Measurements from ENCODE around the gene NBPF19.
"Not testable (repeated sequence)": the region's sequence is repeated elsewhere in the genome, so short reads cannot be mapped to it uniquely, and the experiment has no call there.

NBPF19 gene, protein sequence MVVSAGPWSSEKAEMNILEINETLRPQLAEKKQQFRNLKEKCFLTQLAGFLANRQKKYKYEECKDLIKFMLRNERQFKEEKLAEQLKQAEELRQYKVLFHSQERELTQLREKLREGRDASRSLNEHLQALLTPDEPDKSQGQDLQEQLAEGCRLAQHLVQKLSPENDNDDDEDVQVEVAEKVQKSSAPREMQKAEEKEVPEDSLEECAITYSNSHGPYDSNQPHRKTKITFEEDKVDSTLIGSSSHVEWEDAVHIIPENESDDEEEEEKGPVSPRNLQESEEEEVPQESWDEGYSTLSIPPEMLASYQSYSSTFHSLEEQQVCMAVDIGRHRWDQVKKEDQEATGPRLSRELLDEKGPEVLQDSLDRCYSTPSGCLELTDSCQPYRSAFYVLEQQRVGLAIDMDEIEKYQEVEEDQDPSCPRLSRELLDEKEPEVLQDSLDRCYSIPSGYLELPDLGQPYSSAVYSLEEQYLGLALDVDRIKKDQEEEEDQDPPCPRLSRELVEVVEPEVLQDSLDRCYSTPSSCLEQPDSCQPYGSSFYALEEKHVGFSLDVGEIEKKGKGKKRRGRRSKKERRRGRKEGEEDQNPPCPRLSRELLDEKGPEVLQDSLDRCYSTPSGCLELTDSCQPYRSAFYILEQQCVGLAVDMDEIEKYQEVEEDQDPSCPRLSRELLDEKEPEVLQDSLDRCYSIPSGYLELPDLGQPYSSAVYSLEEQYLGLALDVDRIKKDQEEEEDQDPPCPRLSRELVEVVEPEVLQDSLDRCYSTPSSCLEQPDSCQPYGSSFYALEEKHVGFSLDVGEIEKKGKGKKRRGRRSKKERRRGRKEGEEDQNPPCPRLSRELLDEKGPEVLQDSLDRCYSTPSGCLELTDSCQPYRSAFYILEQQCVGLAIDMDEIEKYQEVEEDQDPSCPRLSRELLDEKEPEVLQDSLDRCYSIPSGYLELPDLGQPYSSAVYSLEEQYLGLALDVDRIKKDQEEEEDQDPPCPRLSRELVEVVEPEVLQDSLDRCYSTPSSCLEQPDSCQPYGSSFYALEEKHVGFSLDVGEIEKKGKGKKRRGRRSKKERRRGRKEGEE (N-terminal part only)

DNA sequence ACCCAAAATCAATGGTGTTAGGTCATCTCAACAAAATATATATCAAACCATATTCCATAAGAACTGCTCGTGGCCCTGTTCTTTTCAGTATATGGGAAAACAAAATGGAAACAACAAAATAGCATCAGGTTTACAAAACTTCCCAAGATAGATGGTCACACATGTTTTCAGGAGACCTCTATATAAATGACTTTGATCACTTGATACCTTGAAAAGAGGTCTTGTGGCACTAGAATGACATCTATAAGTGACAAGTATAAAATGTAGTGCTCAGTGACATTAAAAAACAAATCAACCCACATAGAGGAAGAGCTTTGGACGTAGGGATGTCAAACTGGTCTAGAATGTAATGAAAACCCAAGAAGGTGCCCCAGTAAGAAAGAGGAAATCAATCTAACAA is at the start of gene NBPF19:
TSS of gene NBPF19 (plus strand) at position 301 of the 400 bp plus-strand sequence. CDS start 888 bp downstream, outside the sequence.
- H3K4me3 ChIP-seq (ENCODE audit: low read depth, low read length); H3K36me3 ChIP-seq (ENCODE audit: control insufficient read depth, insufficient read depth, low read length); H3K27me3 ChIP-seq (ENCODE audit: control insufficient read depth, insufficient read depth, low read length); H3K4me1 ChIP-seq (ENCODE audit: control insufficient read depth, insufficient read depth, low read length); H3K9me3 ChIP-seq (ENCODE audit: control insufficient read depth, insufficient read depth, low read length); H3K9ac ChIP-seq (ENCODE audit: low read depth, low read length): not testable (repeated sequence)

DNA sequence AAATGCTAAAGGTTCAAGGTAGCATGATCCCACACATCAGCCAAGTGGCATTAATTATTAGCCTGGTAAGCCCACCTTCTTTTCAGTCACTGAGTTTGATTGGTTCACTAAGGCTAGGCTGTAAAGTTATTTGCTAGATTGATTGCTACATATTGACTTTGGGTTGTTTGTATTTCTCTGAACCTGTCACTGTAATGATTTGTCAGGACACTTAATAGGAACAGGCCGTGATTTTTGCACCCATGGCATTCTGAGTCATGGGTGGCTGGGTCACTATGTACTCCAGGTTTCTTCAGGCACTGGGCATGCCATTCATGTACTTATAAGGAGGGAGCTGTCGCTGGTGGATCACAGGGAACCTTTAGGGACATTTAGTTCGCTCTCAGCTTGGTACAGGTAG is 46.5 kb upstream of the NBPF19 start:
- H3K4me3 ChIP-seq (ENCODE audit: low read depth, low read length); H3K9ac ChIP-seq (ENCODE audit: low read depth, low read length); H3K4me1 ChIP-seq (ENCODE audit: control insufficient read depth, insufficient read depth, low read length); H3K36me3 ChIP-seq (ENCODE audit: control insufficient read depth, insufficient read depth, low read length); H3K27me3 ChIP-seq (ENCODE audit: control insufficient read depth, insufficient read depth, low read length); H3K9me3 ChIP-seq (ENCODE audit: control insufficient read depth, insufficient read depth, low read length): not testable (repeated sequence)

DNA sequence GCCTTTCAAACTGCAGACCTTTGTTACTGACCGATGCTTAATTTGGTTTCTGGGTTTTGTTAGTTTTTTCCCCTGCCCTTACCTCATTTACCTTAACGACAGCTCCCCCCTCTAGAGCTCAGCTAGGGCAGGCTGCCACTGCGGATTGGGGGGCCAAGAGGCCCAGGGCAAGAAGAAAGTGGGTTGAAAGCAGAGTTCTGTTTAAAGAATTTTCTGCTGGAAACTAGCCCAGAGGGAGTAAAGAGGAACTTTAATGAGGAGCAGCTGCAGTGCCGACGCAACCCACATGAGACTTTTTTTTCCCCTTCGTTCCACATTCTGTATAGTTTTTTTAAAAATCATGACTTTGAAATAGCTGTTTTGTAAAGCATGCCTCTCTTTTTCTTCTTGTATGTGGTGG is 29.4 kb upstream of the NBPF19 start:
- H3K9me3 ChIP-seq (ENCODE audit: control insufficient read depth, insufficient read depth, low read length); H3K9ac ChIP-seq (ENCODE audit: low read depth, low read length); H3K36me3 ChIP-seq (ENCODE audit: control insufficient read depth, insufficient read depth, low read length); H3K27me3 ChIP-seq (ENCODE audit: control insufficient read depth, insufficient read depth, low read length); H3K4me3 ChIP-seq (ENCODE audit: low read depth, low read length); H3K4me1 ChIP-seq (ENCODE audit: control insufficient read depth, insufficient read depth, low read length): not testable (repeated sequence)

DNA sequence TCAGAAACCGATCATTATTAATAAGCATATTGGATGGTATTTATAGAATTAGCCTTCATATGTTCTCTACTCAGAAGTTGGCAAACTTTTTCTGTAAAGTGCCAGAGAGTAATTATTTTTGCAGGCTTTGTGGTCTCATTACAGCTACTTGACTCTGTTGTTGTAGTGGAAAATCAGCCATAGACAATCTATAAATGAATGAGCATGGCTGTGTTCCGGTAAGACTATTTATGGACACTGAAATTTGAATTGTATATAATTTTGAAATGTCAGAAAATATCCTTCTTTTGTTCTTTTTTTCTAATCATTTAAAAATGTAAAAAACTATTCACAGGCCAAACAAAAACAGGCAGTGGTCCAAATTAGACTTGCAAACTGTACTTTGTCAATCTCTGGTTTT is 22.6 kb upstream of the NBPF19 start:
- not testable (repeated sequence) for H3K27me3 ChIP-seq (ENCODE audit: control insufficient read depth, insufficient read depth, low read length); H3K9me3 ChIP-seq (ENCODE audit: control insufficient read depth, insufficient read depth, low read length); H3K4me1 ChIP-seq (ENCODE audit: control insufficient read depth, insufficient read depth, low read length); H3K4me3 ChIP-seq (ENCODE audit: low read depth, low read length); H3K9ac ChIP-seq (ENCODE audit: low read depth, low read length); H3K36me3 ChIP-seq (ENCODE audit: control insufficient read depth, insufficient read depth, low read length)

DNA sequence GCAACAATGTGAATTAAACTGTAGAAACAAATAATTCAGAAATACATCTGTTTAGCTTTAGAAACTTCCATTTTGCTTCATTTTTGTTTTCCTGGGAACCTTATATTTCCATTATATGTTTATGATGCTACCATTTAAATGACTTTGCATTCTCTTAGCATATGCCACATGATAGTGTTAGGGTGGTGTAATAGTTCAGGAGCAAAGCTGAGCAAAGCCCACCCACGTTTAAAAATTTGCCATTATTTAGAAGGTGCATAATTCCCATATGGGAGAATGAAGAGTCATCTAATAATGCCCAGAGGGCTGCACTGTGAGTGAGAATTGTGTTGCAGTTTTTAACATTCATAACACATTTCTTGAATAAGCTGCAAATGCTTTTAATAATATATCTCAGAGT is 22.2 kb upstream of the NBPF19 start:
- not testable (repeated sequence) for H3K27me3 ChIP-seq (ENCODE audit: control insufficient read depth, insufficient read depth, low read length); H3K4me1 ChIP-seq (ENCODE audit: control insufficient read depth, insufficient read depth, low read length); H3K36me3 ChIP-seq (ENCODE audit: control insufficient read depth, insufficient read depth, low read length)

DNA sequence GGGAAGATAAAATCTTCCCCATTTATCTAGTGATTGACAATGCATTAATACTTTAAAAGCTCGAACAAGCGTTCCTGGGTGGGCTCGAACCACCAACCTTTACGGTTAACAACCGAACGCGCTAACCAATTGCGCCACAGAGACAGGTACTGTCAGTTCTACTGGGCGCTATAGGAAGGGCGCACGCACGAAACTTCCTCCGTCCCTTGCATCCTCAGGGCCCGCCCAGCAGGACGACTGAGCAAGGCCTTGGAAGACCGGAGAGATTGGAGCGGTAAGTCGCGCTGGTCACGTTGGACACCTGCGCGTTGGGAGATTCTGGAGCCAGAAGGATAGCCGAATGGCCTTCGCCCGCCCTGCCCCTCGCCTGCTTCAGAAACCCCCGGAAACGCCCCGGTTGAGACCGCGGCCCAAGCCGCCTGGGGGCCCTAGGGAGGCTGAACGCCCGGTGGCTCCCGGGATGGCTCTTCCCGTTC is 83.5 kb downstream of the NBPF19 start:
- H3K4me3 ChIP-seq (ENCODE audit: low read depth, low read length), result peak overlapping the region; percentile 19
- H3K9me3 ChIP-seq (ENCODE audit: control insufficient read depth, insufficient read depth, low read length); H3K36me3 ChIP-seq (ENCODE audit: control insufficient read depth, insufficient read depth, low read length); H3K27me3 ChIP-seq (ENCODE audit: control insufficient read depth, insufficient read depth, low read length); H3K9ac ChIP-seq (ENCODE audit: low read depth, low read length); H3K4me1 ChIP-seq (ENCODE audit: control insufficient read depth, insufficient read depth, low read length): not testable (repeated sequence)

More for the DNA sequence above, 22.2 kb upstream of the NBPF19 start:
- not testable (repeated sequence) for H3K9ac ChIP-seq (ENCODE audit: low read depth, low read length); H3K9me3 ChIP-seq (ENCODE audit: control insufficient read depth, insufficient read depth, low read length); H3K4me3 ChIP-seq (ENCODE audit: low read depth, low read length)

DNA sequence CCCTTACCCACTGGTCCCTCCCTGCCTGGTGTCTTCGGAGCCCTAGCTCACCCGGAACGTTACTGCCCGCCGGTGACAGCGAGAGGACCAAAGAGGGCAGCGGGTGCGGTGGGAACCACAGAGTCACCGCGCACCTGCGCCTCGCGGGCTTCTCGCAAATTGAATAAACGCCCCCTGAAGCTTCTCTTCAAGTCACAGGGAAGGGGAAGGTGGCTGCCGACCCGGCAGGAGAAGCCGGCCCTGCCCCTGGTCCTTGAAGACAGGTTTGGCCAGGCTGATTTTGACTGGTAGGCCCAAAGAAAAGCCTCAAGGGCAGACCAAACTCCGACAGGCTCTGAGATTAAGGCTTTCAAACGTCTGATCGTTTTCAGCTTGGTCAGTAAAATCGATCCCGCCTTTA is 87.0 kb downstream of the NBPF19 start:
- not testable (repeated sequence) for H3K9me3 ChIP-seq (ENCODE audit: control insufficient read depth, insufficient read depth, low read length); H3K4me1 ChIP-seq (ENCODE audit: control insufficient read depth, insufficient read depth, low read length); H3K36me3 ChIP-seq (ENCODE audit: control insufficient read depth, insufficient read depth, low read length); H3K4me3 ChIP-seq (ENCODE audit: low read depth, low read length); H3K27me3 ChIP-seq (ENCODE audit: control insufficient read depth, insufficient read depth, low read length); H3K9ac ChIP-seq (ENCODE audit: low read depth, low read length)

DNA sequence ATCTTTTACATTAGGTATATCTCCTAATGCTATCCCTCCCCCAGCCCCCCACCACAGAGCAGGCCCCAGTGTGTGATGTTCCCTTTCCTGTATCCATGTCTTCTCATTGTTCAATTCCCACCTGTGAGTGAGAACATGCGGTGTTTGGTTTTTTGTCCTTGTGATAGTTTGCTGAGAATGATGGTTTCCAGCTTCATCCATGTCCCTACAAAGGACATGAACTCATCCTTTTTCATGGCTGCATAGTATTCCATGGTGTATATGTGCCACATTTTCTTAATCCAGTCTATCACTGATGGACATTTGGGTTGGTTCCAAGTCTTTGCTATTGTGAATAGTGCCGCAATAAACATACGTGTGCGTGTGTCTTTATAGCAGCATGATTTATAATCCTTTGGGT is 90.6 kb downstream of the NBPF19 start:
- not testable (repeated sequence) for H3K9me3 ChIP-seq (ENCODE audit: control insufficient read depth, insufficient read depth, low read length); H3K4me1 ChIP-seq (ENCODE audit: control insufficient read depth, insufficient read depth, low read length); H3K36me3 ChIP-seq (ENCODE audit: control insufficient read depth, insufficient read depth, low read length)

DNA sequence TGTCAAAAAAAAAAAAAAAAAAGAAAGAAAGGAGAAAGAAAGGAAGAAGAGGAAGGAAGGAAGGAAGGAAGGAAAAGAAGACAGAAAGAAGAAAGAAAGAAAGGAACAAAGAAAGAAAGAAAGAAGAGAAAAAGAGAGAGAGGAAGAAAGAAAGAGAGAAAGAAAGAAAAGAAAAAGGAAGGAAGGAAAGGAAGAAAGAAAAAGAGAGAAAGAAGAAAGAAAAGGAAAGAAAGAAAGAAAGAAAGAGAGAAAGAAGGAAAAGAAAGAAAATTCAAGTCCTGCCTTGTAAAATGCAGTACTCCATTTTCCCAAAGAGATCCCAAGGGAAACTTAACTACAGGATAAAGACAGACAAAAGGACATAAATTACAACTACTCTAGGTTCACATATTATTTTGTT is 97.9 kb downstream of the NBPF19 start:
- H3K36me3 ChIP-seq (ENCODE audit: control insufficient read depth, insufficient read depth, low read length); H3K9me3 ChIP-seq (ENCODE audit: control insufficient read depth, insufficient read depth, low read length); H3K4me1 ChIP-seq (ENCODE audit: control insufficient read depth, insufficient read depth, low read length): not testable (repeated sequence)

More for the DNA sequence above, 90.6 kb downstream of the NBPF19 start:
- not testable (repeated sequence) for H3K4me3 ChIP-seq (ENCODE audit: low read depth, low read length); H3K9ac ChIP-seq (ENCODE audit: low read depth, low read length); H3K27me3 ChIP-seq (ENCODE audit: control insufficient read depth, insufficient read depth, low read length)

DNA sequence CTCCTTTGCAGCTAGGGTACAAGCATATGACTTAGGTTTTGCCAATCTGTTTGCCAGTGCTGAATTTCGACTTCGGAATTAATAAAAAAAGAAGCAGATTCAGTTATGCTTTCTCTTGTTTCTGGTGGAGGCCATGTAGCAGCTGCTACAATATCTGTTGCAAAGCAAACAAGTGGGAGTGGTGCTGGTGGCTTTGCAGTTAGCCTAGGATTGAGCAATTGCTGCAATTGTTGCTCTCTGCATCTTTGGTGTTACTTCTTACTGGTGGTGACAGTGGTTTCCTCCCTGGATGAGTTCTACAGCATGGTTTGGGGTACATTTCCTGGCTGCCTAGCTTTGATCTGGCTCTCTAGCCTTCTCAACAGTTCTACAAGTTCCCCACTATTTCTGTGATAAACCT is 110.7 kb downstream of the NBPF19 start:
- not testable (repeated sequence) for H3K9ac ChIP-seq (ENCODE audit: low read depth, low read length); H3K36me3 ChIP-seq (ENCODE audit: control insufficient read depth, insufficient read depth, low read length); H3K4me3 ChIP-seq (ENCODE audit: low read depth, low read length); H3K9me3 ChIP-seq (ENCODE audit: control insufficient read depth, insufficient read depth, low read length); H3K27me3 ChIP-seq (ENCODE audit: control insufficient read depth, insufficient read depth, low read length); H3K4me1 ChIP-seq (ENCODE audit: control insufficient read depth, insufficient read depth, low read length)

More for the DNA sequence above, 97.9 kb downstream of the NBPF19 start:
- H3K9ac ChIP-seq (ENCODE audit: low read depth, low read length); H3K27me3 ChIP-seq (ENCODE audit: control insufficient read depth, insufficient read depth, low read length); H3K4me3 ChIP-seq (ENCODE audit: low read depth, low read length): not testable (repeated sequence)
